ENCODE results near the gene GPR87.
A peak's percentile ranks its signal among the peaks of the same experiment; 100 is the strongest.

The GPR87 gene, protein sequence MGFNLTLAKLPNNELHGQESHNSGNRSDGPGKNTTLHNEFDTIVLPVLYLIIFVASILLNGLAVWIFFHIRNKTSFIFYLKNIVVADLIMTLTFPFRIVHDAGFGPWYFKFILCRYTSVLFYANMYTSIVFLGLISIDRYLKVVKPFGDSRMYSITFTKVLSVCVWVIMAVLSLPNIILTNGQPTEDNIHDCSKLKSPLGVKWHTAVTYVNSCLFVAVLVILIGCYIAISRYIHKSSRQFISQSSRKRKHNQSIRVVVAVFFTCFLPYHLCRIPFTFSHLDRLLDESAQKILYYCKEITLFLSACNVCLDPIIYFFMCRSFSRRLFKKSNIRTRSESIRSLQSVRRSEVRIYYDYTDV

DNA sequence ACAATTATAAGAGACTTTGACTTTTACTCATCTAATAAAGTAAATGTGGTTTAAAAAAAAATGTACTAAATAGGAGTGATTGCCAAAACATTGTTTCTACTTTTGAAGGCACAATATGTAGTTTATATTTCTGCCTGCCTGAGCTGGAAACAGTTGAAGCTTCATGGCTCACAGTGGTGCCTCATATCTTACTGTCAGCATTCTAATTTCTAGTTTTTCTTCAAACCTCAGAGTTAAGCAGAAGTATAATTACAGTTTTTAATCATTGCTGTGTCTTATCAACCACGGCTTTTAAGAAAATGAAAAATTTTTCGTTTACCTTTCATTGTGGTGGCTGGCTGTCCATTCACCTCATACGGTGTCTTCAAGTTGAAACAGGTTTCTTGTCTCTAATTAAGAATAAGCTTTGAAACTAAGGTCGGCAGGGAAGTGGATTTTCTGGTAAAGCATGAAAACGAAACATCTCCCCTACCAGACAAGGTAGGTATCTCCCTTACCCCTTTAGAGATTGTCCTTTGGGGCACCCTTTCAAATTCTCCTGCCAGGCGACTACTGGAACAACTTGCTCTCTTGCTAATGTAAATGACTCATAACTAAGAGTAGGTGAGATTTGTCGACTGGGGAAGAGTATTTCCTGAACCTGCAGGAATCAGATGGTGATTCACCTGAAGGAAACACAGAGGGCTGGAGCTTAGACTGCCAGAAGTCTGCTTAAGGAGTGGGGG lies at the start of gene GPR87:
TSS of gene GPR87 (minus strand) at position 554 of the 725 bp plus-strand sequence. CDS start 16,720 bp downstream, outside the sequence.
- no peak for DNase-seq

DNA sequence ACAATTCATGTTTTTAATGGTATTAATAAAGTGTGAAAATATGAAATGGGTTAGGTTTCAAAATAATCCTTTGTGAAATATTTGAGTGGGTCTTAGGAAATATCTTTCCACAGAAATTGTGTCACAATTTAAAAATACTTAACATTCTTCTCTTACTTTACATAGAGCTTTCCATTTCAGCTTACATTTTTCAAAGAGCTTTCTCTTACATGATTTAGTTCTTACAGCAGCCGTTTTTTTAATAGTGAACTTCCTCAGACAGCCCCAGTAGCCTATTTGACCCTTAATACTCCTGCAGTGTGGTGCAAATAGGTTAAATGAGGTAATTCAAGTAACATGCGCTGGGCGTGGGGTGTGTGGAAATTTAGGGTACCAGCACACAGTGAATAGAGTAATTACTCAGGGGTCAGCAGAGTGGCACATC lies 46.1 kb upstream of the GPR87 start:
- no peak for DNase-seq

DNA sequence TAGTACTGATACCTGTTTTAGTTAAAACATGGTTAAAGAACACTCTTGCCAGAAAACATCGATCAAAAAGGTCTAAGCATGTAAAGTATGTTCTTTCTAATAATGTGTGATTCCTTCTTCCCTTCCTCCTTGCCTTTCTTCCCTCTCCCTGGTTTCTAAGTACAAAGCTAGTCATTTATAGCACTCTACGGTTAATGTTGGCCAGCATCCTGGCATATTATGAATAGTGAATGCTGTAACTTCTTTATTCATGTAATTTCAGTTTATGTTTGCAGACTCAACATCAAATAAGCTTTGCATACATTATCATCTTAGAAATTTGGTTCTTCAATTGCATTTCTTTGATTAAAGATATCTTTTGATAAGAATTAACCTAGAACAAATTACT lies 40.8 kb upstream of the GPR87 start:
- no peak for DNase-seq

DNA sequence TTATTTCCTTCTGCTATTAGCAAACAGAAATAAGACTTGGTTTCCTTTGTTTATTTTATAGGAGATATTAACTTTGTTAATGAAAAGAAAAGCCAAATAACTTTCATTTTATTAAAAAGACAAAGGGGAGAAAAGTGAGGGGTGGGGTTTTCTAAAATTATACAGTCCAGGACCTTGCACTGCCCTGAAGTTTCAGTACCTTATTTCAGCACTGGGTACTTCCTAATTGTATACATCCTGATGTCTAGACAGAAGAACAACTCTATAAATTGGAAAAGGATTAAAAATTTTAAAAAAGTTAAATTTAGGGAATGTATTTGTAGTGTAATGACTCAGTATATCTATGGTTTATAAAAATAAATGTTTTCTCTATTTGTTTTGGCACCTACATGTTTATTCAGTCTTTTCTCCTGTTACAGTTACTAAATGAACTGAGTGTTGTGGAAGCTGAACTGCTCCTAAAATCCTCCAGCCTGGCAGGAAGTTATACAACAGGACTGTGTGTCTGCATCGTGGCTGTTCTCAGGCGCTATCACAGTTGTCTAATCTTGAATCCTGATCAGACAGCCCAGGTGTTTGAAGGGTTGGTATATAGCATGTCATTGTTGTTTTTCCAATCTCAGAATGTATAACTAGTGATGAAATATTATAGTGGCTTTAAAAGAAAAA lies 40.3 kb upstream of the GPR87 start:
- no peak for DNase-seq

DNA sequence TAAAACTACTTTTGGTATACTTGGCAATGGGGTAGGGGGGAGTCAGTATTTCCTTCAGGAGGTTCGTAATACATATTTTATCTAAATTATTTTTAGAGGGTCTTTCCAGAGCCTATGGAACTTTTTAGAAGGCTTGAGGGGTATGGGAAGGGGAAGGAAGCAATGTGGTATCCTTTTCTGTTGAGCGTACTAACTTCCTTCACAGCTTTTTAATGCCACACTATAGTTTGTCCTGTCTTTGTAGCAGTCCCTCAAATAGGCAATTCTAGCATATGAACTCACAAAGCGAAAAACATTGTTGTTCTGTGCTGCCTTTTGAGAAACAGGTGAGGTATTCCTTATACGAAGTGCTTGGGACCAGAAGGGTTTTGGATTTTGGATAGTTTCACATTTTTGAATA lies 35.0 kb upstream of the GPR87 start:
- DNase-seq, result no peak

DNA sequence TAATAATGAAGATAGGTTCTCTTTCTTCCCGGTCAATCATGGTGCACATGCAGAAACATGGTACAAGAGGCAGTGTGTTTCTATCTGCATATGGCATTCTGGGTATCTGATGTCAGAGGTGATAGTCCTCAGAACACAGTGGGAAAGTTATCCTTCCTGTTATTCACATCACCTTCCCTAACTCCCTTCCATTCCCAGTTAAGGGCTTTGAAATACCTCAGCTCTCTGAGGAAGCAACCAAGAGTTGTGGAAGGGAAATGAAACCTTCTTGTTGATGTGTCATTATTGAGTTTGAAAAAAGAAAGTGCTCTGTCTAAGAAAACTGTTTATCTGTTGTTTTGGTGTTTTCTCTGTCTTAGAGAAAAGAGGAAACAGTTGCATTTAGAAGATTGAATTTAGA lies 34.6 kb upstream of the GPR87 start:
- no peak for DNase-seq

DNA sequence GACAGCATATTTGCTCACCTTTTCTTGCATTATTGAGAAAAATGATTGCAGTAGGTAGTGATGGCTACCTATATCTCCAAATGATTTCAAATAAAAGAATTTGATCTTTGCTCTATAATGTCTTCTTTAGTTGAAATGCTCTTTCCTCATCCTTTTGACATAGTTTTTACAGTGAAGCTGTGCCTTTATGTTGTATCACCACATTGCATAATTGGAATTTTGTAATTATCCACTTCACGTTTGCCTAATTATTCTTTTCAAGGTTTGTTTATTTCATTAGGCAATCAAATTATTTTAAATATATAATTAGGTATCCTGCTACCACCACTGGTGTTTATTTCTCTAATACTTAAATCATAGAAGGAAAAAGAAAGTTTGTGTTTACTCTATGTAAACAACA lies 34.0 kb upstream of the GPR87 start:
- DNase-seq, result no peak

DNA sequence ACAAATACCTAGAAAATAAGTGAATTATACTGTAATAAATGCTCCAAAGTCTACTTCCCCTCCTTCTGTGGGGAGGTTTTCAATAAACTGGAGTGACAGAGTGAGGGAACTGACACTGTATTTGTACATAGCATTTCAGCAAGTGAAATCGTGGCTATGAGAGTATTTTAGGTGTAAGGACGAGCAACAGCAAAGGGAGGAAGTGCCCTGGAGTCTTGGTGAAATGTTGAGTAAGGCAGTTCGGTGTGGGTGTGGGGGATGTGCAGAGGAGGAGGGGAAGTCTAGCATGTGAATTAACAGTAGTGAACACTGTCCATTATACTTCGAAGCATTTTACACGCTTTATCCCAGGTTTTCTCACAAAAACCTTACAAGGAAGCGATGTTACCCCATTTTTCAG lies 30.8 kb upstream of the GPR87 start:
- no peak for DNase-seq

DNA sequence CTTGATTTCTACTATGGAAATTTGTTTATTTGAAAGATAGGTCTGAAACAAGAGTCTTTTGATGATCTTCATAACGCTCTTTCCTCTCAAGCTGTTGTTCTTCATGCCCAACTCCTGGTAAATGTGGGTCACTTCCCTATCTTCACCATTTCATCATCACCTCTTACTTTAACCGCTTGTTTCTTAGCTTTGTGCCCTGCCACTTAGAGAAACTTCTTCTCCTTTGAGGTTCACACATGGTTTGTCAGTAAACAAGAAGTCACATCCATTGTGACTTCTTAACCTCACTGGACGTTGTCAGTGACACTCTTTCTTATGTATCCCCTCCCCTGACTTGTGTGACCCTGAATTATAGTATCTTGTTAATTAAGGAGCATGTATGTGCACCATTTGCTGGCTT lies 29.7 kb upstream of the GPR87 start:
- DNase-seq, result no peak

DNA sequence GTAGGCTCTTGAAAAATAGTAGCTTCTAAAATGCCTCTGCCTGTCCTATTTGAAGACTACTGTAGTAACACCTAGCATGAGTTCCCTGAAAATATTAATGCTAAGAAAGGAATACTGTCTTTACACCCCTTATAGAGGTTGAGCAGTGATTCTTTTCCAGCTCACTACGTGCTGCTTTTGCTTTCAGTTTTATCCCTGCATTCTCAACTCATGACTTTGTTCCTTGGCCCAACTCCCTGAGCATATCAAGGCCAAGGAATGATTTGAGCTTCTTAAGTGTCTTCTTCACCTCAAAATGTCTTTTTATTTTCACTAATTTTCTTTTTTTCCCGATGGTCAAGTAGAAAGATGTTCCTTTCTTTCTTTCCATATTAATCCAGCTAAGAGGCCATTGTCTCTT lies 29.2 kb upstream of the GPR87 start:
- no peak for DNase-seq

DNA sequence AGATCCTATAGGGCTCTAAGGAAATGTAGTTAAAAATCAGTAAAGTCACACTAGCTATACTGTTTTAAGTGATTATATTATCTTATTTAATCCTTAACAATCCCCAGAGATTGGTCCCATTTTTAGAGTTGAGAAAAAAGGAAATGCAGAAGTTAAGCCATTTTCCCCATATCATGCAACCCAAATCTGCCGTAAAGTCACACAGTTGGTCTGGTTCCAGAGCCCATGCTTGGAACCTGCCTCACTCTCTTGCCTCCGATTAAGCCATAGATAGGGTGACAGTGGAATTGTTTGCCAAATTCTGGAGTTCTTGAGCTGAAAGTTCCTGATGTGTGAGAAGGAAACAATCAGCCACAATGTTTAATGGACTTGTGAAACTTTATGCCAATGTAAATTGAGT lies 15.1 kb upstream of the GPR87 start:
- no peak for DNase-seq

DNA sequence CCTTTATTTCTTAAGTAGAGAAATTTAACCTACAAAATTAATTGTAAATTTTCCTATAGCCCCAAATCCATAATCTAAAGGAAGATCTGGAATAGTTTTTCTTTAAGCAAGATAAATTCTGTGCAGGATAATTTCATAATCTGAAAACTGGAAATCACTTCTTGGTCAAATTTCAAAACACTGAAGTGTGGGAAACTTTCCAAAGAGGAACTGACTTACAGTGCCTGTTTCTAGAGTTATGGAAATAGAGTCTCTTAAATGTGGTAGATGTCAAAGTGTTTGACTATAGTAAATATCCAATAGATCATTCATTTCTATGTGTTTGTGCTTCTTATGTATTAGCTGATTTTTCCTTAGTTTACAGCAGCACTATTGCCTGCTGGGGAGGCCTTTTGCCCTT lies 14.3 kb upstream of the GPR87 start:
- no peak for DNase-seq

DNA sequence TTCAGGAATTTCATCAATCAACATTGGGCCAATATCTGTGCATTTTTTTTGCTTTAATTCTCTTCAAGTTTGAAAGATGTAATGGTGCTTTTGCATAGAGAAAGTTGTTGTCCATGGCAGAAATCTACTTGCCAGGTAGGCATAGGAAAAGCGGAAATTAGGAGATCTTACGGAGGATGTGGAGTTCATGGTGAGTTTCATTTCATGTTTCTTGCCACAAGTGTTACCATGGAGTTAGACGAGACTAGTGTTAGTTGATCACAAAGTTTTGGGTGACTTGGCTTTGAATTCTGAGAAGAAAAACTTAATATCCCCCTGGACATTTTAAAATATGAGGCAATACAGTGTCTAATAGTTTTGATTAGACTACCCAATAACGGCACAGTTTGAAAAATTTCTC lies 13.8 kb upstream of the GPR87 start:
- no peak for DNase-seq

DNA sequence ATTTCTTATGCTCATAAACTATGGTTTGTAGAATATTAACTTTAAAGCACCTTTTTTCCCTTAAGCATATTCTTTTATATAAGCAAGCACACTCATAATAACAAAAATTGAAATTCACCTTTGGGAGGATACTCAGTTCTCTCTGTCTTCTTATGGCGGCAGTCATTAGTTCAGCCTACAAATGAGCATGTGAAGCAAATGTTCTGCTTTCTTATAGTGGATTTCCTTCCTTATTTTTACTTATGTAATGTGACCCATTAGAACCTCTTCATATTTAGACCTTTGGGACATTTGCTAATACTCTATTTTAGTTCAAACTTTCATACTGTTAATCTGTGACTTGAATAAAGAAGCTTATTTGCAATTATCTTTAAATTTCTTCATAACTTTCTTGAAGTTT lies 12.7 kb upstream of the GPR87 start, which contains the start of gene P2RY13:
TSS of gene P2RY13 (minus strand) at position 187 of the 400 bp plus-strand sequence. CDS start at position 166, 21 bp downstream.
- no peak for DNase-seq

DNA sequence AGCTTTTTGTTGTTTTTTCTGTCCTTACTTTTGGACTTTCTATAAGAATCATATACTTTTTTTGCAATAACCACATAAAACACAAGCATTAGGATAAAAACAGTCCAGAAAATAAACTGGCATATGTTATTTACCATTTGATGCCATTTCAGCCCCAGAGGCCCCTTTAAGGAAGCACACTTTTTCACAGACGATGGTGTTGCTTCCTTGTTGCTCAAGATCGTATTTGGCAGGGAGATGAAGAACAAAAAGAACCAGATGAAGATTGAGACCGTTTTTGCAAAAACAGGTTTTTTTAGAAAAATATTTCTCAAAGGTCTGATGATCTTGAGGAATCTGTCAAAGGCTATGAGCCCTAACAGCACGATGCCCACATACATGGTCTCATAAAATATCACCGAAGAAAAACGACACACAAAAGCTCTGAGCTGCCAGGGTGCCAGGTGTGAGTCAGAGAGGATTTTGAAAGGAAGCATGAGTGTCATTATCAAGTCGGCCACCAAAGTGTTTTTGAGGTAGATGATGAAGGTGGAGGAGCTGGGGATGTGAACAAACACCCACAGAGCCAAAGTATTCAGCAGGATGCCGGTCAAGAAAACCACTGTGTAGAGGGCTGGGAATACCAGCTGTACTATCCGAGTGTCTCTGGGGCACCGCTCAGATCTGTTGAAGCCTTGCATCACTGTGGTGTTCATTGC lies 11.8 kb upstream of the GPR87 start:
- peak; percentile 18 for DNase-seq

DNA sequence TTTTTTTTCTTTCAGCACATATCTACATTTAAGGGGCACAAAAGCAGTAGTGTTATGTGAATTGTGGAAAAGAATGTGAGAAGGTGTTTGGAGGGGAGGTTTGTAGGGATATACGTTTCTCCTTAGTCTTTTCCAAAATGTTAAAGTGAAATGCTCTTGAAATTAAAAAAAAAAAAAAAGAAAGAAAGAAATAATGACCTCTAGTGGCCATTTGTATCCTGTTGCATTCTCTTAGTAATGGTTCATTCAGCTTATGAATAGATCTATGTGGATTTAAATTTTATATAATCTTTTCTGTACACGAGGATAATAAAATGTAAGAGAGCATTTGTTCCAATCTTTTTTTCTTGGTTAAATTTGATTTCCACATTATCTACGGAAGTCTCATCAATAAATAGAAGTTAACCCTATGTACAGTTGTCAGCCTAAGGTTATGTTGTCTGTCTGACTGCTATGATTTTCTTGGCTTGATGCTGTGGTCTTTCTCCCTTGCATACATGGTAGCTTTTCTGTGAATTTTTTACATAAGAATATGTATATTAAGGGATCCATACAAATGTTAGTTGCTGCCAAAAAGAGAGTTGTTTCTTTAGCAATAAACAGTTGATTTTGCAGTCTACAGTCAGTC lies 11.1 kb upstream of the GPR87 start:
- no peak for DNase-seq

DNA sequence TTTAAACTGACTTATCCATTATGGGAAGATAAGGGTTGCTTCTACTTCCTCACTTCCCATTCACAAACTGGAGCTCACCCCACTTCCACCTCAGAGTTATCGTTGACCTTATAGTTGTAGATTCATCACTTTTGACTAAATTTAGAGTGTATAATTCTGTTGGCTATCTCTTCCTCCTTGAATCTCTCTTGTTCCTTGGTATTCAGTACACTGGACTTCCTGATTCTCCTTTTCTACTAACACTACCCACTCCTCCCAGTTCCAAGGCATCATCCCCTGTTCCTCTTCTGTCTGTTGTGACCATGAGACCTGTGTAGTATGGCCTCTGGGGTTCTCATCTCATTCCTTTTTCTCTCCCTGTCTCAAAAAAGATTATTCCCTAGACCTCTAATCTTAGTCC lies 5.9 kb upstream of the GPR87 start:
- DNase-seq, result no peak

DNA sequence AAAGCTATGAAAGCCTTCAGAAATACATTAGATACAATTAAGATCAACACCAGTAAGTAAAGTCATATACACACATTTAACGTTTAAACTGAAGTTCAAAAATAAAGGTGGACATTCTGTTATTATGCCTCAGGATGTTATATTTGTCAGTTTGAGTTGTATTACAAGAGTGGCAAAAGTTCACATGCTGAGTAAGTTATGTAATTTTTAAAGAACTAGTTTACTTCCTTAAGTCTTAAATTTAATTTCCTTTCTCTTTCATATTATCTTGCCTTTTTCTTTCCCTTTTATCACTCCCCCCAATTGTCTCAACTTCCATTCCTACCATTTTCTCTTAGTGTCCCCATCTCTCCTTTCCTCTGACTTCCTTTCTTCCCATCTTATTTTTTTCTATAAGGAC lies 4.9 kb upstream of the GPR87 start:
- no peak for DNase-seq

DNA sequence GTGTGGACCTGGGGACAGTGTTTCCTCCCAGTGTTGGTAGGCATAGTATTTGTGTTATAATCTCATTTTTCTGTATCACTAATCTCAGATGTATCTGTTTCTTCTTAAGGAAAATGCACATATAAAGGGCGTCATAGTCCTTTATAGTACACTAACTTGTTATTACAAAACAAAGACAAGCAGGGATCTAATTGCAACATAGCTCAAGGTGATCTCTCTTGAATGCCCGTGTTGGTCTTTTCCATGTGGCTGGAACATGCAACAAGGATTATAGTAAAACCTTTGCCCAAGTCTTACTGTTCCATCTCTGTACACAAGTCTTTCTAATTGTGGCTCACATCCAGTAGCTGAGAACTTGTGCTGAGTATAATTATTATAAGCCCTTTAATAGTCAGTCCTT lies 3.5 kb upstream of the GPR87 start:
- DNase-seq, result no peak

DNA sequence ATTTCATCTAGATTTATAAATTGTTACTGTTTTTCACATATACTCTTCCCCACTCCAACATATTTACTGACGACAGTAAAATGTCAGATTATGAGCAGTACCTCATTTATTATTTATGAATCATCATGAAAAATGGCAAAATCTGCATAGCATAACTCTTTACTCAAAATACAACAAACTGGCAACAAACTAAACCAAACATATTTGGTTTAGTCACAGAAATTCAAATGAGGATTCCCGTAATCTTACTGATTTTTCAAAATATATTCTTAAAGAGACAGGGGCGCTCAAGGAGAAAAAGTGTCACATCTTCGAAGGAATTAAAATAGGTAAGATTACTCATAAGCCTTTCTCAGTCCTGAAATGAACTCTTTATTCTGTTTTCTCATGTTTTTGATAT lies 3.0 kb upstream of the GPR87 start:
- no peak for DNase-seq

DNA sequence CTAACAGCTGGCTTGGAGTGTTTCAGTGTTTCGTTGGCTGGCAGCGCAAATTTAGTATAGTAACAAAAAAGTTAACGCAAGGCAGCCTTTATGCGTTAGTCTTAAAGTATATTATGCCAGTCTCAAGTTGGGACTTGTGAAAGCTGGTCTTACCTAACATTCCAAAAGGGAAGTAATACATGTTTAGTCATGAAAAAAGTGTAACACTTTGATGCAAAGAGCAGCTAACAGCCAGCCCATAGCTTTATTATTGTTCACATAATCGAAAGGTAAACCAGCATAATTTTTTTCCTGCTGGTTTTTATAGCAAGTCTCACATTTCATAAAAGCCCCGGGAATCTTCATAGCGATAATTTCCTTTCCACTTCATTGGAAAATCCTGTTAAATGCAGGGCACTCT lies 2.4 kb upstream of the GPR87 start:
- DNase-seq, result no peak

DNA sequence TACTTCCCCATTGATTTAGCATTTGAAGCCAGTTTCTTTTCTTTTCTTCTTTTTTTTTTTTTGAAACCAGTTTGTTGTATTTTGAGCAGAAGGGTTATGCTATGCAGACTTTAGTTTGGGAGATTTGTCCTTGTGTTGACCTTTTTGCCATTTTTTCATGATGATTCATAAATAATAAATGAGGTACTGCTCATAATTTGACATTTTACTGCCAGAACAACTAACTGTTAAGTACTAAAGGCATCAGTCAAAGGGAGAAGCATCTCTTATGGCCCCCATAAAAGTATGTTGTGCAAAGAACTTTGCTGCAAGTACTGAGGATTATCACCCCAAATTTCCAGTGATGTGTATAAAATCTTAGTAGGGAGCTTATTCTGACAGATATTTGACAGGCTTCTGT lies 1.7 kb upstream of the GPR87 start:
- DNase-seq, result no peak

DNA sequence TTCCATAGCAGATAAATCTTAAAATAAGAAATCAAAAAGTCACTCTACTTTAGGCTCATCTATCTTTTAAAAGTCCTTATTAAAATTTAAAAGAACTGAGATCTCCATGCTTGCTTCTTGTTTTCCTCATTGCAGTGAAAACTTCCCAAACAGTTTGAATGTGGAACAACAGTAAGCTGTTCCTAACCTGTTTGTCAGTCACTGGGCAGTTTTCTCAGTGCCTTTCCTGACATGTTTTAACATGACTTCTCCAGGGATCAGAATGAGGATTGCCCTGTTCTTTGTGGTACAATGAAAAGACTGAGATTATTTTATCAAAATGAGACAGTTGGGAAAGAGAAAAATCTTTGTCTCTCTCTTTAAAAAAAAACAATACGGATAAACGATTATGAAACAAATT lies 774 bp downstream of the GPR87 start:
- no peak for DNase-seq
